ENCODE results near the gene SEZ6L2.
"Not testable (repeated sequence)": the region's sequence is repeated elsewhere in the genome, so short reads cannot be mapped to it uniquely, and the experiment has no call there.

Gene SEZ6L2

GRCh38 chr16:29881050-29881449 is 18.3 kb downstream of the SEZ6L2 start:
- no peak for DNase-seq

- DNase-seq: no peak
These were observed 21.2 kb downstream of the SEZ6L2 start for GRCh38 chr16:29878172-29878571.

DNA sequence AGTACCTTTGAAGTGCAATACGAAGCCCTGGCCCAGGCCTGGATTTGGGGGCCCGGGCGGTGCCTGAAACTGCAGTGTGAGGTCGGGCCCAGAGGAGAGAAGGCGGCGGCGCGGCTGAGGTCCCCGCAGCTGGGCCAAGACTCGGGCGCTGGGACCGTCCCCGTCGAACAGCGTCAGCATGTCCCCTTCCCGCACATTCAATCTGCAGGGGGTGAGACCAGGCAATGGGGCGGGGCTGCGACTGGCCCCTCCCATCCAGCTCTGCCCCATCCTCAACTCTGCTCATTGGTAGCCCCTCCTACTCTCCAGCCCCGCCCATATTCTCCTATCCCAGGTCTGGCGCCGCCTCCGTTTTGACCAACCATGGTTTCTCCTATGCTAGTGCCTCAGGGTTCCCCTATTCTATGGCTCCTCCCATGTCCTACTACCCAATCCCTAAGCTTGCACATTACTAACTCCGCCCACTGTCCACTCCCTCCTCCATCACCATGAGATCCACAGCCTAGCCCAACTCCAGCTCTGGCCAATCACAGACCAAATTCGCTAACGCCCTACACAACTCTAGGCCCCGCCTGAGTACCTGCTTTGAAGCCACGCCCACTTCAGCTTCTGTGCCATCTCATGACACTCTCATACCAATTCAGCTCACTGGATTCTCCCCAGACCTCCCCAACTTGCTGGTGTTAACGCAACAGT is 21.9 kb downstream of the SEZ6L2 start:
- peak in 1 of 2 experiments; percentile 35 for DNase-seq

- DNase-seq: no peak
These were observed 22.6 kb downstream of the SEZ6L2 start for GRCh38 chr16:29876594-29877249.

DNA sequence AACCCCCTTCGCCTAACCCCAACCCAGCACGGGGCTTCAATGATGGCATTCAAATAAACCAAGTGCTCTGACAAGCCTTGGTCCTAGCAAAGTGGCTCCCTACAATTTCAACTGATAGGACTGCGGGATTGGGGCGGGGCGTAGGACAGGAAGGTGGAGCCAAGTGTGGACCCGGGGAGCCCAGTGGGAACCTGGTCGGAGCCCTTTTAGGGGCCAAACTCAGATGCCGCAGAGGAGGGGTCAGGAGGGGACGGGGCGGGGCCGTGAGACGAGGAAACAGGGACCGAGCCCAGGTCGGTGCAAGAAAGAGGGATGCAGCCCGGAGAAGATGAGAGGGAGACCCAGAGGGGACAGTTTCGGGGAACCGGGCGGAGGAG is 23.1 kb downstream of the SEZ6L2 start:
- DNase-seq: no peak

GRCh38 chr16:29875206-29875605 is 24.1 kb downstream of the SEZ6L2 start:
- DNase-seq: no peak

- DNase-seq: no peak
These were observed 26.0 kb downstream of the SEZ6L2 start for GRCh38 chr16:29873319-29873718.

GRCh38 chr16:29871822-29872546 is 27.4 kb downstream of the SEZ6L2 start:
- no peak for DNase-seq

- DNase-seq: not testable (repeated sequence)
These were observed 30.3 kb downstream of the SEZ6L2 start for GRCh38 chr16:29869067-29869466.

- no peak for DNase-seq
These were observed 30.8 kb downstream of the SEZ6L2 start for GRCh38 chr16:29868396-29869009.

DNA sequence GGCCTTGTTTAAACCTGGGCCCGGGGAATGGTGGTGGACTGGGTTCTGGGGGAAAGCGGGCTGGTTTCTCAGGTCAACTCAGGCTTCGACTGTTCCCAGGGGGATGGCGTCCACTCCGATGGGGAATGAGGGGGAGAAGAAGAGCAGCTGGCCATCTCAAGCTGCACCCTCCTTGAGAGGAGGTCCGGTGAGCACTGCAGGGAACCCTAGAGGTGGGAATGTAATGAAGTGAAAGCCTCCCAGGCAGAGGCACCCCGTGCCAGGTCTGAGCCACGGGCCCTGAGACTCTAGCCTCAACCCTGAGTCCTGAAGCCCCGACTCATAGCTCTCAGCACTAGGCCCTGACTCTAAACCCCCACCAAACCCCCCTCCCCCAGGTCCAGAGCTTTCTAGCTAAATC is 35.1 kb downstream of the SEZ6L2 start:
- DNase-seq: no peak

DNA sequence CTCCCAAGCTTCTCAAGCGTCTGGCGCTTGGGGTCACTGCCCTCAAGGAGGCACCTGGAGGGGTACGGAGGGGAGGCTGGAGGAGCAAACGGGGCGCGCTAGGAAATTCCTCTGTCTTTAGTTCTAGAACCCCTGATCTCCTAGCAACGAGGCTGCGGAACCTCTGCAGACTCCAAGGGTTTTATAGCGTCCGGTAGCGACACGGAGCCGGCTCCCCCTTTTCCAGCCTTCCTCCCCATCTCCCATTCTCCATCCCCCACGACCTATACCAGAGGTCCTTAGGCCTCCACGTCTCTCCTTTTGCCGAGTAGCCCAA is 35.7 kb downstream of the SEZ6L2 start:
- no peak for DNase-seq

DNA sequence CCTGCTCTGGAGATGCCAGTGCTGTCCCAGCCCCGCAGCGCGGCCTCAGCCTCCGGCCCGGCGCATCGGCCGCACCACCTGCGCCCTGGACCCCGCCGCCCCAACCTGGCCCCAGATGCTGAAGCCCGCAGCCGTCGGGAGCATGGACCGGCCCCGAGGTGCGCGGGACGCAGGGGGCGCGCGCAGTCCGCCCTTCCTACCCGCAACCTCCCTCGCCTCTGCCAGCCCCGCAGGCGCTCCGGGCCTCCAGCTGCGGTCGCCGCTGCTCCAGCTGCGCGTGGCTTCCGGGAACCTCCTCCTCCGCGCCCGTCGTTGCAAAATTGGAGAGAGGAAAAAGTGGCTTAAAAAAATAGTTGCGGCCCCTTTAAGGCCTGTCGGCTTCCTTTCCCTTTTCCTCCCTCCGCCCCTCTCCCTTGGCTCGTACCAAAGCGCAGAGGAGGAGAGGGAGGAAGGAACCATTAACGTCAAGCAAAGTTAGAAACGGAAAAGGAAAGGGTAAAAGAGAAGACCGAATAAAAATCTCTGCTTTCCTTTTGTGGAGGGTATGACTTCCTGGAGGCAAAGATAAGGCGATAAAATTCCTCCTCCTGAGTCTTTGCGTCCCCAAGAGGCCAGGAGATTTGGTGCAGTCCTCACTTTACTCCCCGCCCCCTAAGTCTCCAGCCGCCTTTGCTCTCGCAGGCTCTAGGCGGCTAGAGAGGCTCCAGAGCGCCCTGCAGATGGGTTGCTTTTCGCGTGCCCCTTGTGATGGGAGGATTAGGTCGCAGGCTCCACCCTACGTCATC is 36.3 kb downstream of the SEZ6L2 start, which contains the start of gene CDIPT:
Gene CDIPT, minus strand, starts transcription at position 343 of the 785 bp plus-strand sequence. CDS start 369 bp downstream, outside the sequence.
- DNase-seq: peak; percentile 97 to 98

DNA sequence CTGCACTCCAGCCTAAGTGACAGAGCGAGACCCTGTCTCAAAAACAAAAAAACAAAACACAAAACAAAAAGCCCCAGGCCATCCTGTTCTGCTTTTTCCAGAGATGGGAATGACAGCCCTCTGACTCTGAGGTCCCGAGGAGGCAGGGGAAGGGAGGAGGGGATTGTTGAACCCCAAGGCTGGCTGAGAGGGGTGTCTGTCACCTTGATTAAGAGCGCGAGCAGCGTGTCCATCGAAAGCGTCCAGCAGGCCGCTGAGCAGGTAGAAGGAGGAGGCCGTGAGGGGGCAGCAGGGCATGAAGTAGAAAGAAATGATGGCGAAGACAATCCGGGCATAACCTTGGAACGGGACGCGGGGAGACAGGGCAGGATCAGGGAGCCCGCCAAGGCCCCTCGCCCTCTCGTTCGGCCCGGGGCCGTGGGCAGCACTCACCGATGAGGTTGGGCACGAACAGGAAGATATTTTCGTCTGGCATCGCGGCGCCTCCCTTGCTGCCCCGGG is 36.9 kb downstream of the SEZ6L2 start:
- peak in 1 of 2 experiments; percentile 54 for DNase-seq

DNA sequence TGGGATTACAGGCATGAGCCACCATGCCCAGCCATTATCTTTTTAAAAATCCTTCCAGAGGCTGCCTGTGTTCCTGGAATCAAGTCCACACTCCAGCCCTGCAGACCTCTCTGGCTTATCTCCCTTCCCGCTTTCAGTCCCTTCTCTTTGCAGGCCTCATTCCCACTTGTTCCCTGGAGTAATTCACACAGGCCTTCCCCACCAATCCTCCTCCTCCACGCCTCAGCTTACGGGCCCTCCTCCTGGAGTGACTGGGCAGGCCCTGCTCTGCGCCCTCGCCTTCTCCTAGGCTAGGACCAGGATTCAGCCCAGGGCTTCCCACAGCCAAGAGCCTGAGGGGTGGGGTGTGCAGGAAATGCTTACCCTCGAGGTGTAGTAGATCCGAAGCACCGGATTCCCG is 39.1 kb downstream of the SEZ6L2 start:
- DNase-seq: no peak

DNA sequence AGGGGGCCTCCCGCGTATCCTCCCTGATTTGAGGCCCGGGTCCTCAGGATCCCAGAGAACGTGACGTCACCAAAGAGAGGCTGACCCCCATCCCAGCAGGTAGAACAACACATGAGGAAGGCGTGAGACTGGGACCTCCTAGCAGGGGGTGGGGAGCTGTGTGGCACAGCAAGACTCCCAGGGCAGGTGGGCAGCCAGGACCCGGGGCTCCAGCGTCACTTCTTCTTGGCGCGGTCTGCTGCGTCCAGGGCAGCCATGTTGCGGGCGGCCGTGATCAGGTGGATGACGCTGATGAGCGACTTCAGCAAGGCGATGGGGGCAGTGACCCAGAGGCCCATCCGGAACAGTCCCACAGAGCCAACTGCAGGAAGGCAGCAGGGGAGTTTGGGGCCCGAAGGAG is 40.4 kb downstream of the SEZ6L2 start:
- DNase-seq: no peak

- DNase-seq: no peak
These were observed 41.1 kb downstream of the SEZ6L2 start for GRCh38 chr16:29858149-29858849.

GRCh38 chr16:29857133-29857760 is 42.1 kb downstream of the SEZ6L2 start:
- no peak for DNase-seq

- DNase-seq: peak in 1 of 2 experiments; percentile 21
These were observed 44.7 kb downstream of the SEZ6L2 start for GRCh38 chr16:29854520-29855100.

GRCh38 chr16:29852654-29853053 is 46.7 kb downstream of the SEZ6L2 start:
- DNase-seq: no peak

GRCh38 chr16:29850998-29851397 is 48.4 kb downstream of the SEZ6L2 start:
- no peak for DNase-seq

All from SW 1271 (cell line).